ENCODE results near the gene SLC6A18. TPM values are rescaled to one million over a fixed set of nuclear protein-coding genes. Genes with fewer than 3 reads are reported as not detected.

The SLC6A18 gene
- total and polyA plus RNA-seq, 2 of the 13 experiments (the other 11 are each of a cell fraction or from before 2014, with no cell fraction given), result not detected

- TF ChIP-seq AHDC1 (CRISPR knock-in tag; IDR thresholded peaks at IDR 0.05; ENCODE audit: borderline replicate concordance) (peak; percentile 48; the same call in 1 of the 2 replicates), TFAP4 (IDR thresholded peaks at IDR 0.05; ENCODE audit: borderline replicate concordance, low read depth) (peak; percentile 86; the same call in 1 of the 2 replicates), NONO (IDR thresholded peaks at IDR 0.05) (no peak), NONO (CRISPR knock-in tag; conservative IDR thresholded peaks at IDR 0.05) (peak; percentile 63; the same call in 1 of the 2 replicates), GATA4 (IDR thresholded peaks at IDR 0.05; ENCODE audit: borderline replicate concordance, low read depth) (peak; percentile 51; the same call in 1 of the 2 replicates), NAIF1 (CRISPR knock-in tag; IDR thresholded peaks at IDR 0.05; ENCODE audit: borderline replicate concordance) (no peak; the same call in 1 of the 2 replicates), BCL6 (CRISPR knock-in tag; IDR thresholded peaks at IDR 0.05) (peak; percentile 73), ZNF205 (CRISPR knock-in tag; IDR thresholded peaks at IDR 0.05) (peak; percentile 32), ZNF614 (CRISPR knock-in tag; IDR thresholded peaks at IDR 0.05; ENCODE audit: borderline replicate concordance) (0 out of 2 replicates have a peak, but pooled peaks have one; percentile 53), NCOA1 (CRISPR knock-in tag; IDR thresholded peaks at IDR 0.05) (0 out of 2 replicates have a peak, but pooled peaks have one; percentile 70), PHF8 (CRISPR knock-in tag; IDR thresholded peaks at IDR 0.05) (peak; percentile 54), BRD4 (CRISPR knock-in tag; IDR thresholded peaks at IDR 0.05) (peak; percentile 60; the same call in 1 of the 2 replicates), SP140L (CRISPR knock-in tag; IDR thresholded peaks at IDR 0.05; ENCODE audit: borderline replicate concordance) (peak; percentile 76; the same call in 1 of the 2 replicates), MTA1 (CRISPR knock-in tag; IDR thresholded peaks at IDR 0.05; ENCODE audit: borderline replicate concordance) (no peak; the same call in 1 of the 2 replicates), NFATC3 (CRISPR knock-in tag; IDR thresholded peaks at IDR 0.05) (no peak), HNRNPL (IDR thresholded peaks at IDR 0.05; ENCODE audit: low read depth, low read length) (peak; percentile 79), ZNF441 (CRISPR knock-in tag; IDR thresholded peaks at IDR 0.05; ENCODE audit: borderline replicate concordance) (peak; percentile 87), PHB2 (IDR thresholded peaks at IDR 0.05; ENCODE audit: partially characterized antibody) (no peak), SAFB2 (CRISPR knock-in tag; IDR thresholded peaks at IDR 0.05; ENCODE audit: borderline replicate concordance, low read depth) (no peak), ZNF574 (CRISPR knock-in tag; IDR thresholded peaks at IDR 0.05) (peak; percentile 27; the same call in 1 of the 2 replicates)
These were observed 42.4 kb upstream of the SLC6A18 start (continued) for GRCh38 chr5:1182633-1183423.

All from HepG2 (cell line).